IPS-18c (cell line): ENCODE measurements around the gene MOB3A.
A peak's percentile ranks its signal among the peaks of the same experiment; 100 is the strongest.

ENCODE experiments used
- H3K4me3 ChIP-seq: 2 replicates; pipeline ENCODE4 v1.7.0; 2013; ENCODE audit warnings: low read depth, mild to moderate bottlenecking, low read length, moderate library complexity; ENCODE audit not compliant: insufficient read depth
- H3K9me3 ChIP-seq: one replicate; pipeline ENCODE4 v1.6.1; 2013; ENCODE audit warnings: mild to moderate bottlenecking, low read length, moderate library complexity; ENCODE audit not compliant: control insufficient read depth, insufficient read depth

The MOB3A gene

DNA sequence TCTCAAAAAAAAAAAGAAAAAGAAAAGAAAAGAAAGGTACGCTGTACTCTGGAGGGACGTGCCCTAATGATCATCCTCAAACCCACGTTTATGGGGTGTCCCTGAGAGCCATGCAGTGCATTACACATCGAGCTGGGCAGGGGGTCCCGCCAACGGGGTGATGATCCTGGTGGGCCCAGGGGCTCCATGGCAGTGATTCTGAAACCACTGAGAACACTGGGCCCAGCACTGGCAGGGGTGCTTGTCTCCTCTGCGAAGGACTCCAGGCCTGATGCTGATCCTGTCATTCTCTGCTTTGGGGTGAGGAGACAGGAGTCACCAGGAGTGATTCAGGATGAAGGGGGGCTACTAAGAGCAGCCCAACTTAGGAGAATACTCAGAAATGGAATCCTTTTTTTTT, 18.7 kb downstream of the MOB3A start:
- H3K4me3 ChIP-seq = no peak overlapping the region
- H3K9me3 ChIP-seq = no peaks in the 10 kb centered on the region

DNA sequence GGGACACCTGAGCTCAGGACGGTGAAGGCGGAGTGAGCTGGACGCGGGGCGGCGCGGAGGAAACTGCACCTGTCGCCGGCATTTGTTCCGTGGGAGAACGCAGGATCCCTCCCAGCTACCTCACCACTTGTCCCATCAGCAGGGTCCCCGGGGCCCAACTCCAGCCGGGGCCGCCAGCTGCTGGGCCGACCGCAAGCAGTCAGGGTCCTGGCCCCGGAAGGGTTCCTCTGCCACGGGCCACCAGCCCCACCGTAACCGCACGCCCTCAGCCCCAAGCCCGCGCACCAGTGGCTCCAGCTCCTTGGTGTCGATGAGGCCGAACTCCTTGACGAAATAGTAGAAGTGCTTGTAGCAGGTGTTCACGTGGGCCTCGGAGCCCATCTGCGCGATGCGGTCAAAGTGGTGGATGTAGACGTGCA, 19.6 kb downstream of the MOB3A start:
- Histone ChIP-seq H3K9me3 (no peaks in the 10 kb centered on the region), H3K4me3 (no peak overlapping the region; the same call in 1 of the 2 replicates)

DNA sequence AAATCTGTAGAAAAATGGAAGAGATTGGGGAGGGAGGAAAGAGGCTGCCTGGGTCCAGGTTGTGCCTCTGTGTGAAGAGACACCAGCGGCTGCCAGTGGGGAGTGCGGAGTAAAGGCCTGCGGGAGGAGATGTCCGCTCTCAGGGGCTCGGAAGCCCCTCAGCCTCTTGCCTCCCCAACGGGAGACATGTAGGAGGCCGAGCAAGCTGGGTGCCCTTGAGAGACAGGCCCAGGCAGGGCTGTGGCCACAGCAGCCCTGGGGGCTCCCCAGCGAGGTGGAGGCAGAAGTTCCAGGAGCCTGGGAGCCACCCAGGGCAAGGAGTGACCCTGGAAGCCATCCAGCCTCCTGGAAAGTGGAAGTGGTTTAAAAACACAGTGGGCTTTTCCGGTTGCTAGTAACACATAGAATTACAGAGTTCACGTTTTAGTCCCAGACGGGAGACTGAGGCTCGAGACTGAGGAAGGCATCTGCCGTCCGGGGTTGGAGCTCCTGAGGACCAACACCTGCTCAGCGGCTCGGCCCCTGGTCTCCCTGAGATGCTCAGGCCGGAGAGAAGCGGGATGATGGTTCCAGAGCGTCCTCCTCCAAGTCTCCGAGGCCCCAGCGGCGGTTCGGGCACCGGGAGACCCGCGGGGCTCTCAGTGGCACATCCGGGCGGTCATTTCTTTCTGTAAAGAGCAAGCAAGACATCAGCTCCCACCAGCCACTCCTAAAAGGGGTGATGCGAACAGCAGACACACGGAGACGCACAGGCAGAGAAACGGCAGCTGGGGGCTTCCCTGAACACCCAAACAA, 23.2 kb downstream of the MOB3A start:
- Histone ChIP-seq H3K4me3 (no peak overlapping the region), H3K9me3 (no peaks in the 10 kb centered on the region)

DNA sequence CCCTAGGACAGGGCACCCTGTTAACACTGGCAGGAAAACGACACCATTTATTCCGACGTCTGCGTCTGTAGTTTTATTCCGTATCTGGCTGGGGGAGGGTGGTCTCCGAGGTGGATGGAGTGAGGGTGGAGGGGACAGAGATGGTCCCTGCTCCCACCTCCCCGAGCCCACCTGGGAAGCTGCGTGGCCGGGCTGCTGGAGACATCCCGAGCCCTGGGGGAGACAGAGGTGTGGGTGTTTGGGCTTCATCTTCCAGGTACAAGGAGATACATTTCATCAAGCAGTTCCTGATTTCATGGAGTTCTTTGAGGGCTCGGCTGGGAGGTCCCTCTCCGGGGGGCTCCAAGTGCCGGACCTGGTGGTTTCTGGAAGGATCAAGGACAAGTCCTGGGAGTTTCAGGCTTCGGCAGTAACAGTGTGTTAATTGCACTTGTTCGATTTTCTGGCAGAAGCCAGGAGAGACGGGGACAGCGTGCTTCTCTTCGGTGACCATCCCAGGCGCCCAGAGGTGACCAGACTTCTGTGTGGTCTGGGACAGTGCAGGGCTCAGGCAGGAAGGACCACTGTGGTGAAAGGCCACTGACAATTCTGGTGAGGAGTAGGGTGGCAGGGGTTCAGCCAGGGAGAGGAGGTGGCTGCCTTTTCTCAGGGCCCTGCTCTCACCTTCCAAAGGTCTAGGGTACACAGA, 25.0 kb downstream of the MOB3A start:
- Histone ChIP-seq H3K9me3 (no peaks in the 10 kb centered on the region), H3K4me3 (no peak overlapping the region)

DNA sequence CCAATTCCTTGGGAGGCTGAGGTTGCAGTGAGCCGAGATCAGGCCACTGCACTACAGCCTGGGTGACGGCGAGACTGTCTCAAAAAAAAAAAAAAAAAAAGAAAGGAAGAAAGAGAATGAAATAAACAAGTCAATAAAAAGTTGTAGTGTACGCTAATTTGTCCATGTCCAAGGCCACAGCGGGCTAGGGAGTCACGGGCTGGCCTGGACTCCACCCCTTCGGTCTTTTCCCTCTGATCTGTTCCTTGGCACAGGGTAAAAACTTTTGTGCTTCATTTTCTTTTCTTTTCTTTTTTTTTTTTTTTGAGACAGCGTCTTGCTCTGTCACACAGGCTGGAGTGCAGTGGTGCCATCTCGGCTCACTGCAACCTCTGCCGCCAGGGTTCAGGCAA, 25.7 kb downstream of the MOB3A start:
- Histone ChIP-seq H3K9me3 (no peaks in the 10 kb centered on the region), H3K4me3 (no peak overlapping the region)

DNA sequence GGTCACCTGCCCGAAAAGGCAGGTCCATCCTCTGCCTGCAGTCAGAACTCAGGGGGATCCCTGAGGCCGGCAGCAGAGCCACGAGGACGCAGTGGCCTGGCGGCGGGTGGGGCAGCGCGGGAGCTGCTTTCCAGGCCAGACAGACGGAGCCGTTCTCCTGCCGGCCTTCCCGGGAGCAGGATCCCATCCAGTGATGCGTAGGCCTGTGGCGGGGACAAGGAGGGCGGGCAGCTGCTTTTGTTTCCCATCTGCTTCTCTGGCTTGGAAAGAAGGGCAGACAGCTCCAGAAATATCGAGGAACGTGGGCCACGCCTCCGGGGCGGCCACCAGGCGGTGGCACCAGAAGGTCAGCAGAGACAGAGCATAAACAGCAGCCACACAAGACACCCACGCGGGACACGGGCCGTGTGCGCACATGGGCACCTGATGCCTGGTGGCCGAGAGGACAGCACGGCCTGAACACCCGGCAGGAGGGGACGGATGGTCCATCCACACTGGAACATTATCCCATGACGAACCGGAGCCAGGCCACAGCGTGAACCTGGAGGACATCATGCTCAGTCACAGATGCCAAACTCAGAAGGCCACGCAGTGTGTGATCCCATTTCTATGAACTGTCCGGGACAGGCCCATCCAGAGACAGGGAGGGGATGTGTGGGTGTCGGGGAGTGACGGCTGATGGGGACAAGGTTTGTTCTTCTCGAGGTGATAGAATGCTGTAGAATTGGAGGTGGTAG, 31.2 kb downstream of the MOB3A start:
- H3K4me3 ChIP-seq = no peak overlapping the region

DNA sequence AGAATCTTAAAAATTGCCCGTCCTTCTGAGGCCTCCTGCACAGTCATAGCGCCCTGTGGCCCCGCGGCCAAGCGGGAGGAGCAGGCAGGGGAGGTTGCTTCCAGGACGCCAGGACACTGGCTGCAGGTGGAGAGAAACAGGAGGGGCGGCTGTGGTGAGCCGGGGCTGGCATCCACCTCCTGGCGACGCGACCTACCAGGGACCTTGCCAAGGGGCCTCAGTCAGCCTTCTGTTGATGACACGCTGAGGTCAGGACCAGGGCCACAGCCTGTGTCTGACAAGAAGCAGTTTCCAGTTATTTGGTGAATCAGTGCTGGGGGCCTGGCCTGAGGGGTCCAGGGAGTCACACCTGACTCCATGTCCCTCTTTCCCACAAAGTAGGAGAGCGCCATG, 31.7 kb downstream of the MOB3A start:
- no peaks in the 10 kb centered on the region for H3K9me3 ChIP-seq
- no peak overlapping the region for H3K4me3 ChIP-seq

More for the DNA sequence above, 31.2 kb downstream of the MOB3A start:
- H3K9me3 ChIP-seq = no peaks in the 10 kb centered on the region

DNA sequence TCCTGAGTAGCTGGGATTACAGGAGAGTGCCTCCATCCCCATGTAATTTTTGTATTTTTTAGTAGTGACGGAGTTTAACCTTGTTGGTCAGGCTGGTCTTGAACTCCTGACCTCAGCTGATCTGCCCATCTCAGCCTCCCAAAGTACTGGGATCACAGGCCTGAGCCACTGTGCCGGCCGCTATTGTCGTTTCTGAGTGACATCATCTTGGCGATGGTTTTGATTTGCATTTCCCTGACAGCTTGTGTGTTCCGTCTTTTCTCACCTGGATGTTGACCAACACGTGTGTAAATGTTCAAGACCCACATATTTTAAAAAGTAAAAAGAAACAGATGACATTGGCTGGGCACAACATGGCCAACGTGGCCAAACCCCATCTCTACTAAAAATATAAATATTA, 32.3 kb downstream of the MOB3A start:
- H3K4me3 ChIP-seq = no peak overlapping the region
- H3K9me3 ChIP-seq = no peaks in the 10 kb centered on the region

DNA sequence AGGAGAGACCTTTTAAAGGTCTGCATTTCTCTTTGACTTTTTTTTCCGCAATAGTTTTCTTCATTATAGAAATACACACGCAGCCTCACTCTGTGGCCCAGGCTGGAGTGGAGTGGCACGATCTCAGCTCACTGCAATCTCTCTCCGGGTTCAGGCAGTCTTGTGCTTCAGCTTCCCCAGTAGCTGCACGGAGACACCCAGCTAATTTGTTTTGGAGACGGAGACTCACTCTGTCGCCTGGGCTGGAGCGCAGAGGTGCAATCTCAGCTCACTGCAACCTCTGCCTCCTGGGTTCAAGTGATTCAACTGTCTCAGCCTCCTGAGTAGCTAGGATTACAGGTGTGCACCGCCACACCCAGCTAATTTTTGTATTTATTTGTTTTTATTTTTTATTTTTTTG, 33.4 kb downstream of the MOB3A start:
- no peak overlapping the region for H3K4me3 ChIP-seq
- H3K9me3 ChIP-seq = no peaks in the 10 kb centered on the region

DNA sequence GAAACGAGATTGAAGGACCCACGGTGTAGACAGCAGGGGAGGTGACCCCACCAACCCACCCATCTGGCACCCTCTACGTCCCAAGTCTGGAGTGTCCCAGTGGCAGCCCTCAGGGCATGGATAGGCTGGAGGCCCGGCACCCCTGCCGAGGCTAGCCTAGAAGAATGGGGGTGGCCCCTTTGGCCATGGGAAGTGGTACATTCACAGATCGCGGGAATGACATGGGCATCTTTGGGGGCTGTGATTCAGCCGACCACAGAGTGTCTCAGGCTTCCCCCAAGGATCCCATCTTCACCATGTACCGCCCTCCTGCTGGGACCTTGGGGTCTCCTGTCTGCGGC, 33.8 kb downstream of the MOB3A start:
- Histone ChIP-seq H3K9me3 (no peaks in the 10 kb centered on the region), H3K4me3 (peak overlapping the region; percentile 74; the same call in 1 of the 2 replicates)

DNA sequence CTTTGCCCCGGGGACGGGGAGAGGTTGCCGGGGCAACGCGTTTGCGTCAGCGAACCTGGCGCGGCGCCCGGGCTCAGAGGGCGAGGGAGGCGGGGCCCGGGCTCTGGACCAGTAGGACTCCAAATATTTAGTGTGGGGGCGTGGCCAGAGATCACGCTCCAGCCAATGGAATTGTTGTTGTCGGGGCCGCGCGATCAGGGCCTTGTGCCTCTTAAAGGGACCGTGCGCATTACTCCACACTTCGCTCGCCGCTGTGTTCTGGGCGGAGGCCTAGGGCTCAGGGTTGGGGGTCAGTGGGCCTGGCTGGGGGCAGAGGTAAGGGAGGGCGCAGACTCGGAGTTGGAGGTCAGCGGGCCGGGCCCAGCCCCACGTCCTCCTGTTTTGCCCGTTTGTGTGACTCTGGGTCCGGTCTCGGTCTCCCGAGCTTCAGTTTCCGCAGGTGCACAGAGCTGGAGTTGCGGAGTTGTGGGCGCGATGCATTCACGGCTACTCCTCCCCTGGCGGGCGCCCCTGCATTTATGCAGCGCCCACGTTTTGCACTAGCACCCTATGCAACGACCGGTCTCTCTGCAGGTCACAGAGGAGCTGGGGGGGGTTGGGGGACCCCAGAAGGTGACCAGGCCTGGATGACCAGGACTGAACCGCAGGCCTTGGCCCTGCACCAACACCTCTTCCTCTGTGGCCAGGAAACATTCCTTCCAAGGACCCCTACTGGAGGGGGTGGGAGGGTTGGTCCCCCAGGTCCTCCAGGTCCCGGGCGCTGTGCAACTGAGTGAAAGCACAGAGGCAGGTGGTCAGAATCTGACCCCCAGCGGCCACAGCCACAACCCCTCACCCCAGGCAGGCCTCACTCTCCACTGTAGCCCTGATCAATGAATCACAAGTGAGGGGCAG, 34.4 kb downstream of the MOB3A start:
- H3K4me3 ChIP-seq = peak overlapping the region; percentile 81
- no peaks in the 10 kb centered on the region for H3K9me3 ChIP-seq

DNA sequence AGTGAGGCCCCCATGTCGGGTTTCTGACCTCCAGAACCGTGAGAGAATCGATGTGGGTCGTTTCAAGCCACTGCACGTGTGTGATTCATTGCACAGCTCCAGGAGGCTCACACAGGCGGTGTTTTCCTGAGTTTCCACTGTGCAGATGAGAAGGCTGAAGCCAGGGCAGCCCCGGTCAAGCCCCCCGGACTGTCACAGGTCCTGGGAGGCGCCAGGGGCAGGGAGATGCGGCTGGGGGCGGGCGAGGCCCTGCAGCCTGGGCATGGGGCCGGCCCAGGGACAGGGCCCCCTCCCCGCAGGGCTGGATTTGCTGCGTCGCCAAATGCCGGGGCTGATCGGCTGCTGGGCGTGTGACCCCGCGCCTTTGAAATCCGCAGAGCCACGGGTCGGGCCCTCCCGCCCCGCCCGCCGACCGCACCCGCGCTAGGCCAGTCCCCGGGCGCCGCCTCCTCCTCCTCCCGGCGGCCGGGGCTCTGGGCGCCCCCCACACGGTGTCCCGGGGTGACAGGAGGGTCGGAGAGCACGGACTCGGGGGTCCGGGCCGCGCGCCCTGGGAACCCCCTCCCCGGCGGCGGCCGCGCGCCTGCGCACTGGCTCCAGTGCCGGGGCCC, 35.1 kb downstream of the MOB3A start:
- peak overlapping the region; percentile 81 for H3K4me3 ChIP-seq

DNA sequence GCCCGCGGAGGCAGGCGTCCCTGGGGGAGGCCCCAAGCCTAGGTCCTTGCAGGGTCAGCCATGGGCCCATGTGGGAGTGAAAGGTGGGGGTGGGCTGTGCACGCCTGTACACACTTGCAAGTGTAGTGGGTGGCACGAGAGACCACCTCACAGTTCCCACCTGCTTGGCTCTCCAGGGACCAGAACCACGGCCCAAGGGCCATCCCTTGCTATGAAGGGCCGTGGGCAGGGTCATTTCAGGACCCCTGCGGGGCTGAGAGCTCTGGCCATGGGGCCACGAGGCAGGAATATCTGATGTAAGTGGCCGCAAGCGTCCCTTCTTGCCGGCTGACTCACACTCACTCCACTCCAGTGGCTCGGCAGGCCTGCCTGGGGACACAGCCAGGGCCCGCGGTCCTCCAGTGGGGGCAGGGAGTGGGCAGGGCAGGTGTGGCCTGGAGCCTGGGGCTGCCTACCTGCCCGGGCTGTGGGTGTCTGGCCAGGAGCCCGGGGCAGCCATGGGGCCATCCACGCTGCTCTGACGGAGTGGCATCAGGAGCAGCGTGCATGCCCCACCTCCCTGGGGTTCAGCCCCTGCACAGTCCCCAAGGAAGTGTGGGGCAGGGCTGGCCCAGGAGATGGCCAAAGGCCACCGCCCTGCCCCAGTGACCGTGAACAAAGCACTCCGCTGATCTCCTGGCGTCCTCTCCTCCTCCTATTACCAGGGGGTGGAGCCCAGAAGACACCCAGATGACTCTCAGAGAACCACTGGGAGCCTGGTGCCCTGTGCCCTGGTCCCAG, 36.5 kb downstream of the MOB3A start:
- H3K4me3 ChIP-seq = no peak overlapping the region
- H3K9me3 ChIP-seq = no peaks in the 10 kb centered on the region

More for the DNA sequence above, 35.1 kb downstream of the MOB3A start:
- H3K9me3 ChIP-seq = no peaks in the 10 kb centered on the region

DNA sequence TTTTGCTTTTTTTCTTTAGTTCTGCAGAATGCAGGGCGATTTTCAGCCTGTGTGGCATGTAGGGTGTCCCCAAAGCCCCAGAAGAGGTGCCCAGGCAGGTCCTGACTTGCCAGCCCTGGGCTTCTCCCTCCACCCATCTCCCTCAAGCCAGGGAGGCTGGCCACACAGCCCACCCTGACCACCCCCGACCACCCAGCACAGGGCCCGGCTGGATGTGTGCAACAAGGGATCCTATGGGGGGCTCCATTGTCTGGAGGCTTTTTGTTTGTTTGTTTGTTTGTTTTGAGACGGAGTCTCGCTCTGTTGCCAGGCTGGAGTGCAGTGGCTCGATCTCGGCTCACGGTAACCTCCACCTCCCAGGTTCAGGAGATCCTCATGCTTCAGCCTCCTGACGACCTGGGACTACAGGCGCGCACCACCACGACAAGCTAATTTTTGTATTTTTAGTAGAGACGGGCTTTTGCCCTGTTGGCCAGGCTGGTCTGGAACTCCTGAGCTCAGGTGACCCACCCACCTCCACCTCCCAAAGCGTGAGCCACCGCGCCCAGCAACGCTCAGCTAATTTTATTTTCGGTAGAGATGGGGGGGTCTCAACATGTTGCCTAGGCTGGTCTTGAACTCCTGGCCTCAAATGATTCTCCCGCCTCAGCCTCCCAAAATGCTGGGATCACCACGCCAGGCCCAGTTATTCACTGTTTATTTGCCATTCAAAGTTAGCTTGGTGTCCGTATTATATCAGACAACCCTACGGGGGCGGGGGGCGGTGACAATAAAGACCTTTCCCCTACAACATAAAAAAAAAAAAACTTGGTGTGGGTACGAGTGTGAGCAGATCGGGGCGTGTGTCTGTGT, 37.3 kb downstream of the MOB3A start:
- no peaks in the 10 kb centered on the region for H3K9me3 ChIP-seq
- H3K4me3 ChIP-seq = no peak overlapping the region
